Activated CD4-positive, CD25-positive, alpha-beta regulatory T cell treated with anti-CD3 and anti-CD28 coated beads, Interleukin-2, amount 50 U/mL, for 16 hours (primary cell): ENCODE data around the gene MCHR2.
"Not testable (repeated sequence)": the region's sequence is repeated elsewhere in the genome, so short reads cannot be mapped to it uniquely, and the experiment has no call there.

Experiments used
- DNase-seq: peaks from one replicate; pipeline ENCODE4 v3.0.0-alpha.2; 2020; ENCODE audit warnings: low read depth, low spot score

MCHR2 gene

GRCh38 chr6:99993533-99994251 is at the start of gene MCHR2:
Gene MCHR2, minus strand, starts transcription at chr6:99994223. Its CDS starts 38,076 bp downstream, at chr6:99956147.
- no peak for DNase-seq

GRCh38 chr6:100038546-100038945 is 44.5 kb upstream of the MCHR2 start:
- DNase-seq: not testable (repeated sequence)

GRCh38 chr6:100035873-100036653 is 42.0 kb upstream of the MCHR2 start:
- DNase-seq: no peak

- no peak for DNase-seq
Observed at GRCh38 chr6:100023798-100024197, 29.8 kb upstream of the MCHR2 start.

GRCh38 chr6:100022847-100023246 is 28.8 kb upstream of the MCHR2 start:
- DNase-seq: no peak

- no peak for DNase-seq
Observed at GRCh38 chr6:100008857-100009256, 14.8 kb upstream of the MCHR2 start.

- no peak for DNase-seq
Observed at GRCh38 chr6:100001915-100002388, 7.9 kb upstream of the MCHR2 start.

- DNase-seq: no peak
Observed at GRCh38 chr6:99997141-99997540, 3.1 kb upstream of the MCHR2 start.

GRCh38 chr6:99995916-99996315 is 1.9 kb upstream of the MCHR2 start:
- no peak for DNase-seq

GRCh38 chr6:99993146-99993532 is 884 bp downstream of the MCHR2 start:
- DNase-seq: no peak

- no peak for DNase-seq
Observed at GRCh38 chr6:99991955-99992354, 2.1 kb downstream of the MCHR2 start.

GRCh38 chr6:99980741-99981140 is 13.3 kb downstream of the MCHR2 start:
- DNase-seq: no peak

GRCh38 chr6:99979953-99980352 is 14.1 kb downstream of the MCHR2 start:
- DNase-seq: no peak

- DNase-seq: no peak
Observed at GRCh38 chr6:99967052-99967451, 27.0 kb downstream of the MCHR2 start.

GRCh38 chr6:99960027-99960426 is 34.0 kb downstream of the MCHR2 start:
- no peak for DNase-seq

- DNase-seq: no peak
Observed at GRCh38 chr6:99951016-99951805, 42.8 kb downstream of the MCHR2 start.

- DNase-seq: no peak
Observed at GRCh38 chr6:99946005-99946404, 48.0 kb downstream of the MCHR2 start.

GRCh38 chr6:99943846-99944245 is 50.2 kb downstream of the MCHR2 start:
- no peak for DNase-seq

- no peak for DNase-seq
Observed at GRCh38 chr6:99940582-99940981, 53.4 kb downstream of the MCHR2 start.

GRCh38 chr6:99933129-99933528 is 60.9 kb downstream of the MCHR2 start:
- no peak for DNase-seq

- DNase-seq: no peak
Observed at GRCh38 chr6:99912657-99913056, 81.4 kb downstream of the MCHR2 start.
